Stimulated activated naive CD8-positive, alpha-beta T cell treated with anti-CD3 and anti-CD28 coated beads, Interleukin-15, Interleukin-2, amounts not matched to agents 100 ng/mL and 50 ng/mL, for 24 hours (primary cell): Measurements from ENCODE around the gene PADI3.

Experiments used
- H3K27ac Mint-ChIP-seq: one replicate; pipeline ENCODE4 v1.8.0; 2021; ENCODE audit warnings: mild to moderate bottlenecking, mixed read lengths
- H3K27me3 Mint-ChIP-seq: one replicate; pipeline ENCODE4 v1.8.0; 2021; ENCODE audit warnings: mixed read lengths
- H3K36me3 Mint-ChIP-seq: one replicate; pipeline ENCODE4 v1.8.0; 2021; ENCODE audit warnings: low read depth, mixed read lengths
- H3K4me1 Mint-ChIP-seq: one replicate; pipeline ENCODE4 v1.8.0; 2021; ENCODE audit warnings: low read depth, mixed read lengths
- H3K4me3 Mint-ChIP-seq: one replicate; pipeline ENCODE4 v1.8.0; 2021; ENCODE audit warnings: mild to moderate bottlenecking, mixed read lengths
- H3K9me3 Mint-ChIP-seq: one replicate; pipeline ENCODE4 v1.8.0; 2021; ENCODE audit warnings: mixed read lengths

PADI3 gene

DNA sequence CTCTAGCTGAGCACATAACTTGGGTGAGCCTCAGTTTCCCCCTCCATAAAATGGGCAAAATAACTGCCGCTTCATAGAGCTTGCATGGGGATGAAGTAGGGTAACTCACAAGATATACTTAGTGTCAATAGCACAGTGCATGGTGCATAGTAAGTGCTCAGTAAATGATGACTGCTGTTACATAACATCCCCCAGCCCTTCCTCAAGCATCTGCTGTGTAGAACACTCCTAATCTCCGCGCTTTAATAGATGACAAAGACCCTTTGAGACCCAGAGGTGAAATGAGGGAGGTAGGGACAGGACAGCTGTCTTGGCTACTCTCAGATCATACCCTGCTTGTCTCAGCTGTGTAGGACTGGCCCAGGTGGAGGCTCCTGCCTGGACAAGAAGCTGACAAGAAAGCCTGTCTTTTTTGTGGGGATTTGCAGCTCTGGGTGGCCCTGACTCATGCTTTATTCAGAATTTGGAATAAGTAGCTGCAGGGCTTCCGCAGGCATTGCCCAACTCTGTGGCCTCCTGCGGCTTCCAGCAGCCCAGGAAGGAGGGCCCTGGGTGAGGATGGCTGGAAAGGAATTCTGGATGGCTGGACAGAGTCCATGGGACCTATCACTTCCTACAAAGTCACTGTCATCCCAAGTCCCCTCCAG lies 38.4 kb downstream of the PADI3 start:
- no peak overlapping the region for H3K27ac Mint-ChIP-seq
- no peaks in the 10 kb centered on the region for H3K4me1 Mint-ChIP-seq
- no peaks in the 10 kb centered on the region for H3K36me3 Mint-ChIP-seq
- no peaks in the 10 kb centered on the region for H3K9me3 Mint-ChIP-seq
- no peak overlapping the region for H3K4me3 Mint-ChIP-seq
- peaks cover 8% of the 10 kb centered on the region for H3K27me3 Mint-ChIP-seq

DNA sequence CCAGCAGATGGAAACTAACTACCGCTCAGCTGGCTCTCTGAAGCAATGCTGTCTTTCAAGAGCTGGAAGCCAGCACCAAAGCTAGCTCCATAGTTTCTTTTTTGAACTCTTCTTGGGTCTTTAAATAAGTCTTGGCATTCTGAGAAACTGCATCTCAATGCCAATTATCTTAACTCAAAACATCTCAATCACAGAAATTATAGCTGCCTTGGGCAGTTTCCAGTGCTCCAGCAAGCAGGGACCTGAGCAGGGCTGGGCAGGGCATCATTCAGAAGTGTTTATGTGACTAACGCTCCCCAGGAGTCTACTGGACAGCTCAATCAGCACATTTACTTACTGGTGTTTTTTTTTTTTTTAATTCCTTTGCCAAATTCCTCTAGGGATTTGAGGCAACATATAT lies 40.8 kb downstream of the PADI3 start:
- Mint-ChIP-seq H3K9me3 (no peaks in the 10 kb centered on the region), H3K27me3 (peaks cover 23% of the 10 kb centered on the region), H3K4me3 (no peak overlapping the region), H3K36me3 (no peaks in the 10 kb centered on the region), H3K27ac (no peak overlapping the region), H3K4me1 (no peaks in the 10 kb centered on the region)

DNA sequence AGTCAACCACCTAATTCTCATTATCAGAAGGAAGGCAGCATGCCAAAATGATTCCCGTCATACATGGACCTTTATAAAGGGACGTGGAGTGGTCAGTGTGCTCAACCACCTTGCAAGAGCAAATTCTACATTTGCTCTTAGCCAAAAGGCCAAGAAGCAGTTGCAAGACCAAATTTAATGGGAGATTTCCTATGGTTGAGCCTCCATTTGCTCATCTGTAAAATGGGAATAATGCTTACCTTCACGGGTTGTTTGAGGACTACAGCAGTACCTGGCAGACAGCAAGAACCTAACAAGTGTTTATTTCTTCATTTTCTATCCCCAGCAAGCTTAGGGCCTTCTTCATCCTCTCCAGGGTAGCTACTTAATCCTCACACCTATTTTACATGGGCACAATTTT lies 41.7 kb downstream of the PADI3 start:
- Mint-ChIP-seq H3K9me3 (no peaks in the 10 kb centered on the region), H3K27me3 (peaks cover 23% of the 10 kb centered on the region), H3K27ac (no peak overlapping the region), H3K36me3 (no peaks in the 10 kb centered on the region), H3K4me3 (no peak overlapping the region), H3K4me1 (no peaks in the 10 kb centered on the region)

DNA sequence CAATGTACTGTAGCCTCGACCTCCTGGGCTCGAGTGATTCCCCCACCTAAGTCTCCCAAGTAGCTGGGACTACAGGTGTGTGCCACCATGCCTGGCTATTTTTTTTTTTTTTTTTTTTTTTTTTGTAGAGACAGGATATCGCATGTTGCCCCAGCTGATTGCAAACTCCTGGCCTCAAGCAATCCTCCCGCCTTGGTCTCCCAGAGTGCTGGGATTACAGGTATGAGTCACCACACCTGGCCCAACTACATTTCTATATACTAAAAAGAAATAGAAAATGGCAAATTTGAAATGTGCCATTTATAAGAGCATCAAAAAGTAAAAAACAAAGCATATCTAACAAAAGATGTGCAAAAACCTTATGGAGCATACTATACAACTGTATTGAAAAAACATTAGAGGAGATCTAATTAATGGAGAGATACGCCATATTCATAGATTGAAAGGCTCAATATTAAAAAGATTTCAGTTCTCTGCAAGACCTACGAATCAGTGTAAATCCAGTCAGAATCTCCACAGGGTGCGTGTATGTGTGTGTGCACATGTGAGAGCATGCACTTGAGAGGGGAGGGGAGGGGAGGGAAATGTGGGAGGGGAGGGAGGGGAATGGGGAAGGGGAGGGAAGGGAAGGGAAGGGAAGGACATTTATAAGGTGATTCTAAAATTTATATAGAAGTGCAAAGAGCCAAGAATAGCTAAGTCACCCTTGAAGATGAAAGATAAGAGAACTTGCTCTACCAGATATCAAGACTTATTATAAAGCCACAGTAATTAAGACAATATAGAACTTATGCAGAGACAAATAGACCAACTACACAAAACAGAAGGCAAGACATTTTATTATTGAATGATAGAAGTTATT lies 43.6 kb downstream of the PADI3 start:
- Mint-ChIP-seq H3K36me3 (no peaks in the 10 kb centered on the region), H3K4me1 (no peaks in the 10 kb centered on the region), H3K27ac (no peak overlapping the region), H3K4me3 (no peak overlapping the region), H3K9me3 (no peaks in the 10 kb centered on the region), H3K27me3 (peaks cover 23% of the 10 kb centered on the region)

DNA sequence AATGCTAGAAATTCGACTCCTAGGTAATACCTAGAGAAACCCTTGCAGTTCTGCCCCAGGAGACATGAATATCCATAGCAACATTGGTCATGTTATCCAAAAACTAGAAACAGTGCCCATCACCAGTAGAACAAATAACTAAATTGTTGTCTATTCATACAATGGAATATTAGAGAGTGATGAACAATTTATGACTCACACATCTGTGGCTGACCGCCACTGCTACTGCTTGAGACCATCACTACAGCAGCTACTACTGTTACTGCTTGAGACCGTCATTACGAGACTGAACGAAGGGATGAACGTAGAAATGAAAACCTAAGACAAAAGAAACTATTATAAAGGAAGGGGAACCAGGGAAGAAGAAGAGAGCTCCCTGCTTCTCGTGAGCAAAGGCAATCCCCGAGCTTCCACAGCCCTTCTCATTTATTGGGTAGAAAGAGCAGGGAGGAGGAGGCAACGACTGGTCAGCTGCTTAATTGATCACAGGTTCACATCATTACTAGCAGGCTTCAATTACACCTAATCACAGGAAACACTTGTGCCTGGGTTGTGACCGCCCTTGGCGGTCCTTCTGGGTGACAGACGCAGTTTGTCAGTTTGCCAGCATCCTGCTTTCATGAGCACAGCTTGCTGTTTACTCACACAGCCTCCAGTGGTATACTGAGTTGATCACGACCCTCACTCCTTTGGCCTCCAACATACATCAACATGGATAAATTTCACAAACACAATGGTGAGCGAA lies 45.0 kb downstream of the PADI3 start:
- H3K4me1 Mint-ChIP-seq, result no peaks in the 10 kb centered on the region
- H3K27ac Mint-ChIP-seq, result no peak overlapping the region
- no peaks in the 10 kb centered on the region for H3K36me3 Mint-ChIP-seq
- peaks cover 1% of the 10 kb centered on the region for H3K9me3 Mint-ChIP-seq
- H3K4me3 Mint-ChIP-seq, result no peak overlapping the region
- H3K27me3 Mint-ChIP-seq, result peaks cover 23% of the 10 kb centered on the region

DNA sequence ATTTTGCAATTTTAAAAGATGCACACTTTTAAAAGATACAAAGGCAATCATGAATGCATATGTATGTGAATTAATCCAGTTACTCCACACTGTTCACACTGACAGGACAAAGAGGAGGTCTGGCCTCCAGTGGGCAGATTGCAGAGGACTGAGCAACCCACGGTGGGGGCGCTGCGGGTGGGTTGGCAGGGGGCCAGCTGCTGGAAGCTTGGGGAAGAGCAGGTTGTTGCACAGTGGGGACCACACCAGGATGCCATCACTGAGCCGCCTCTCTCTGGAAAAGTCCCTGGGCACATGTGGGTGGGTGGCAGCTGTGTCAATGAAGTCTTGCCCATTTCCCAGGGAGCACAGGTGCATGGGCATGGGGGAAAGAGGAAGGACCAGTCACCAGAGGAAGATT lies 46.4 kb downstream of the PADI3 start:
- Mint-ChIP-seq H3K36me3 (no peaks in the 10 kb centered on the region), H3K27me3 (peaks cover 26% of the 10 kb centered on the region), H3K4me1 (no peaks in the 10 kb centered on the region), H3K27ac (no peak overlapping the region), H3K4me3 (no peak overlapping the region), H3K9me3 (peaks cover 3% of the 10 kb centered on the region)

DNA sequence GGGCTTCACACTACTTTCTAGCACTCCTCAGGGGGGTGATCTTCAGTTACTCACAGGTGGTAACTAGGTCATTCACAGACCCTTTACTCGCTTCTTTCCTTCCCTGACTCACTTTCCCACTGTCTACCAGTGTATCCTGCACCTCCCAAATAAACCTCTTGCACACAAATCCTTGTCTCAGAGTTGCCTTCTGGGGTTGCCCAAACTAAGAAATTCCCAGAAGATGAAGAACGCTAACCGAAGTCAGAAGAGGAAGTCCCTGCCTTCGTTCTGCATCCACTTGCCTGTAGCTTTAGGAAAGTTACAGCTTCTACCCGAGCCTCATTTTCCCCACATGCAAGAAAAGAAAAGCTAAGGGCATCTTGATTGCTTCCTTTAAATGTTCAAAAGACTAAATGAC lies 47.2 kb downstream of the PADI3 start:
- H3K9me3 Mint-ChIP-seq, result peaks cover 3% of the 10 kb centered on the region
- no peak overlapping the region for H3K27ac Mint-ChIP-seq
- H3K27me3 Mint-ChIP-seq, result peaks cover 20% of the 10 kb centered on the region
- no peaks in the 10 kb centered on the region for H3K4me1 Mint-ChIP-seq
- no peak overlapping the region for H3K4me3 Mint-ChIP-seq
- no peaks in the 10 kb centered on the region for H3K36me3 Mint-ChIP-seq

DNA sequence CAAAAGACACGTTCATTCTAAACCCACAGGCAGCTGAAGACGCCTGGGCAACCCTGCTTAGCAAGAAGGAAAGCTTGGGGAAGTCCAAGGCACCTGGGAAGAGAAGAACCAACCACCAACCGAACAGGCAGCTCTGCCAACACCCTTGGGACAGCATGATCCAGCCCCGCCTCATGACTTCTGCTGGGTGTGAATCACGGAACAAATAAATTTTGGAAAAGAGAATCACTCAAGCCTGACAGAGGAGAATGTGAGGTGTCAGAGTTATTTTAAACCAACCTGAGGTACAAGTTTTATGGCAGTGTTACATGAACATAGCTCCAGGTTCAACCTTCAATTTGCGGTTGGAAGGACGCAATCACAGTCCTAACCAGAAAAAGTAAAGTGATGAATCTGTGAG lies 49.1 kb downstream of the PADI3 start:
- H3K4me1 Mint-ChIP-seq, result no peaks in the 10 kb centered on the region
- no peak overlapping the region for H3K27ac Mint-ChIP-seq
- peaks cover 17% of the 10 kb centered on the region for H3K27me3 Mint-ChIP-seq
- H3K36me3 Mint-ChIP-seq, result no peaks in the 10 kb centered on the region
- H3K4me3 Mint-ChIP-seq, result no peak overlapping the region
- peaks cover 17% of the 10 kb centered on the region for H3K9me3 Mint-ChIP-seq

DNA sequence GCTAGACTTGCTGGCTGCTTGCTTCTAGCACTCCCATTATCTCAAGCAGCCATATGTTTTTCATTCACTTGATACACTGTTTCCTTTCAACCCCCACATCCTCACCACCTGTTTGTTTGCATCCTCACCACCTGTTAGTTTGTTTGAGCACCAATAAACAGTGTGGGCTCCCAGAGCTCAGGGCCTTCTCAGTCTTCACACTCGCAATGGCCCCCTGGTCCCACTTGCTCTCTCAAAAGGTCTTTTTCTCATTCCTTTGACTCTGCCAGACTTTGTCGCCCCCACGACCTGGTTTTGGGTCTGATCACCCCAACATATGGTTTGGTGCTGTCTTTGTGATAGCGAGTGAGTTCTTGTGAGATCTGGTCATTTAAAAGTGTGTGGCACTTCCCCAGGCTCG lies 52.9 kb downstream of the PADI3 start:
- no peaks in the 10 kb centered on the region for H3K36me3 Mint-ChIP-seq
- no peaks in the 10 kb centered on the region for H3K4me1 Mint-ChIP-seq
- H3K27ac Mint-ChIP-seq, result no peak overlapping the region
- H3K27me3 Mint-ChIP-seq, result peaks cover 6% of the 10 kb centered on the region
- H3K4me3 Mint-ChIP-seq, result no peak overlapping the region
- peaks cover 17% of the 10 kb centered on the region for H3K9me3 Mint-ChIP-seq

DNA sequence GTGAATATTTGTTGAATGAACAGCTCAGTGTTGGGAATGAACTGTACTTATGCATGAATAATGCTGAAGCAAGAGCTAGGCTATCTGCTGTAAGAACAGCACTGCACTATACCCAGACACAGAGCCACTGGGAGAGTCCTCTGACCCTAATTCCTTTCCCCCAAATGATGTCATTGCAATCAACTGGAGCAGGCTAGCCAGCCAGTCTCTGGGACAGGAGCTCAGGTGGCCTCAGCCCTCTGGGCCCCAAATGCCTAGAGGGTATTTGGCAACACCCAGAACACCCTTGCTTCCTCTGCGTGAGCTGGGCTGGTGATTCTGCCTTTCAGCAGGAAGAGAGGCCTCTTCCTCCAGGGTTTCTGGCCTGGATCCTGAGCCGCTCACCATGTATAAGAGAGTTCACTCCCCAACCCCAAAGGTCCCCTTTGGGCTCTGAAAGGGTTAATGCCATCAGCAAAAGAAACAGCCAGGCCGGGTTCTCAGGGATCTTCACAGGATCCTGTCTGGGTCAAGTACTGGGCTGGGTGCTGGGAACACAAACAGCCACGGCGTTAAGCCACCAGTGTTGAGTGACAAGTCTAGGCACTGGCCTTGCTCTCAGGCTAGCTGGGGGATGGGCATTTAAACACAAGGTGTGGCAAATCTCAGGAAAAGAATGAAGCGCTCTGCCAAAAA lies 55.4 kb downstream of the PADI3 start:
- H3K9me3 Mint-ChIP-seq, result peaks cover 14% of the 10 kb centered on the region
- no peak overlapping the region for H3K4me3 Mint-ChIP-seq
- H3K27me3 Mint-ChIP-seq, result peaks cover 10% of the 10 kb centered on the region
- H3K4me1 Mint-ChIP-seq, result no peaks in the 10 kb centered on the region
- H3K27ac Mint-ChIP-seq, result no peak overlapping the region
- H3K36me3 Mint-ChIP-seq, result no peaks in the 10 kb centered on the region

DNA sequence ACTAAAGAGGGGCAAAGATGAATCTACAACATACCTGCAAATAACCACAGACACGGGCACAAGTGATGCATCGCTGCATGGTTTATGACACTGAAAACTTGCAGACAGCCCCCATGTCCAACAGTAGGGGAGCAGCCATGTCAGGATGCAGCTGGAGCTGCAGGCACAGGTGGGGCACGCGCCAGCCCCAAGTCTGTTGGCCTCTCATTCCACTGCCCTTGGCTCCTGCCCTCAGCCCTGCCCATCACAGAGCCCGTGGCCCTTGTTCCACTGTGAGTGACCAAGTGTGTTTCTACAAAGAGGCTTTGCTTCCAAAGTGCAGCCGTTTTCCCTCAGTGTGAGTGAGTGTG lies 55.9 kb downstream of the PADI3 start:
- H3K4me3 Mint-ChIP-seq, result no peak overlapping the region
- no peaks in the 10 kb centered on the region for H3K4me1 Mint-ChIP-seq
- no peak overlapping the region for H3K27ac Mint-ChIP-seq
- peaks cover 14% of the 10 kb centered on the region for H3K9me3 Mint-ChIP-seq
- peaks cover 8% of the 10 kb centered on the region for H3K27me3 Mint-ChIP-seq
- no peaks in the 10 kb centered on the region for H3K36me3 Mint-ChIP-seq

DNA sequence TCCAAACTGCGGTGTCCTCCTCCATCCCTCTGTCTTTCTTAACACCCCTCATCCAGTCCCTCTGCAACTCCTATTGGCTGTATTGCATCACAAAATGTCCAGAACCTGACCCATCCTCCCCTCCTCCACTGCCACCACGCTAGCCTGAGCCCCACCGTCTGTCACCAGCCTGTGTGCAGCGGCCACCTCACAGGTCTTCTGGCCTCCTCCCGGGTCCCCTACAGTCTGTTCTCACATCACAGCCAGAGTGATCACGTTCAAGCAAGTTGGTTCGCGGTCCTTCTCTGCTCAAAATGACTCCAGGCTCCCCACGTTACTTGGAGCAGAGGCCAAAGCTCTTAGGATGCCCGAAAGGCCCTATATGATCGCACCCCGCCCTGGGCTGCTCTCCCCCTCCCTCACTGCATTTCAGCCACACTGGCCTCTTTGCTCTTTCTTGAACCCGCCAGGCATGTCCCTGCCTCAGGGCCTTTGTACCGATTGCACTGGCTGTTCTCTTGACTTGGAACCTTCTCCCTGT lies 56.7 kb downstream of the PADI3 start:
- peaks cover 14% of the 10 kb centered on the region for H3K9me3 Mint-ChIP-seq
- peaks cover 14% of the 10 kb centered on the region for H3K27me3 Mint-ChIP-seq

DNA sequence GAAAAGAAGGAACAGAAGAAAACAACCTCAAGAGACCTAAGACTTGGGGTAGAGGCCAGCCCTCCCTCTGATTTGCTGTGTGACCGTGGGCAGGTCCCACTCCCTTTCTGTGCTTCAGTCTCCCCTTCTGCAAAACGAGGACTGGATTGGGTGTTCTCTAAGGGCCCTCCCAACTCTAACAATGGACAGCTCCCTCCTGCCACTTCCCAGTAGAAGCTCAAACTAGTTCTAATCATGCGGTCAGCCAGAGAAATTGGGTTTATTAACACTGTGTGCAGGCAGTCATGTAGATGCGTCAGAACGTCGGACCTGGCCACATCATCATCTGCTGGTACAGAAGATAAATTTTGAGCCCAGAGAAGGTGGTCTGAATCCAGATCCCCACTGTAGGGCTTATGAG lies 57.5 kb downstream of the PADI3 start:
- Mint-ChIP-seq H3K4me1 (no peaks in the 10 kb centered on the region), H3K9me3 (peaks cover 14% of the 10 kb centered on the region), H3K27me3 (peaks cover 14% of the 10 kb centered on the region), H3K36me3 (no peaks in the 10 kb centered on the region), H3K27ac (no peak overlapping the region), H3K4me3 (no peak overlapping the region)

More for the DNA sequence above, 56.7 kb downstream of the PADI3 start:
- no peaks in the 10 kb centered on the region for H3K4me1 Mint-ChIP-seq
- H3K27ac Mint-ChIP-seq, result no peak overlapping the region
- no peak overlapping the region for H3K4me3 Mint-ChIP-seq
- no peaks in the 10 kb centered on the region for H3K36me3 Mint-ChIP-seq

DNA sequence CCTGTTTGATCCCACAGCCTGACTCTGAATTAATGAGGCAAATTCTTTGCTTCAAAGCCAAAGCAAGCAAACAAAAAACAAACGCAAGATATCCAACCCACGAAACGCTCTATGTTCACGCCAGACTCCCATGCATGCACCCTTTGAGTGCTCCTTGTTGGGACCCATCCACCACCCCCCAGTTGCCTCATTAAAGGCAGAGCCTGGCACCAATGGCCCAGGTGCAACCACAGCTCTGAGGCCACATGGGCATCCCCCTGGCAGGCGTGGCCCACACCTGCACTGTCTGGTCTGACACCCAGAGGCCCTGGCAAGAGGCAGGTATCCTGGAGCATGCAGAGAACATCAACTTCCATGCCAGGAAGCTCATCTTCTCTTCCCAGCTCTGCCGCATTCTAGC lies 58.0 kb downstream of the PADI3 start:
- H3K27ac Mint-ChIP-seq, result no peak overlapping the region
- H3K9me3 Mint-ChIP-seq, result peaks cover 11% of the 10 kb centered on the region
- H3K4me3 Mint-ChIP-seq, result no peak overlapping the region
- peaks cover 14% of the 10 kb centered on the region for H3K27me3 Mint-ChIP-seq
- H3K36me3 Mint-ChIP-seq, result no peaks in the 10 kb centered on the region
- H3K4me1 Mint-ChIP-seq, result no peaks in the 10 kb centered on the region

DNA sequence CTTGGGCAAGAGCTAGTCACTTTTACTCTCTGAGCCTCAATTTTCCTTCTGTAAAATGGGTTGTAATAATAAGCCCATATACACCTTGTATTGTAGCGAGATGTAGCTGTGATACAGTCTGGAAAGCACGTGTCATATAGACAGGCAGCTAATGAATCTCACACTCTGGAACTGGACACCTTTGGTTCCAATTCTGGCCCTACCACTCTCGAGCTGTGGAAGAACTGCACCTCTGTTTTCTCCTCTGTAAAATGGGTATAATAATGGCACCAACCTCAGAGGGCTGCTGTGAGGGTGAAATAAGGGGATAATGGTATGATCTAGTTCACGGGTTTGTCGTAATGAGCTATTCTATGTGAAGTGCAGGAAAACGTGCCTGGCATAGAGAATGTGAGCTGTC lies 58.4 kb downstream of the PADI3 start:
- Mint-ChIP-seq H3K9me3 (peaks cover 7% of the 10 kb centered on the region), H3K27ac (no peak overlapping the region), H3K27me3 (peaks cover 14% of the 10 kb centered on the region), H3K4me3 (no peak overlapping the region), H3K36me3 (no peaks in the 10 kb centered on the region), H3K4me1 (no peaks in the 10 kb centered on the region)
